Measurements from ENCODE around the gene TMEM181. TPM values are rescaled to one million over a fixed set of nuclear protein-coding genes. Genes with fewer than 3 reads are reported as not detected.

The TMEM181 gene
- total RNA-seq, 1 experiment from 2014 or later, result 18.7 TPM

GRCh38 chr6:158566207-158566818 lies 6.4 kb downstream of the TMEM181 start:
- TF ChIP-seq CTCF (conservative IDR thresholded peaks at IDR 0.05) (no peak), EZH2 (IDR thresholded peaks at IDR 0.05; ENCODE audit: low read depth) (no peak)
- intact Hi-C loops (cut with micrococcal nuclease; ENCODE audit: unreplicated experiment), result no loop called here
- H2AFZ ChIP-seq, result no peak overlapping the region
- H3K79me2 ChIP-seq (ENCODE audit: low read depth), result peaks cover 87% of the 10 kb centered on the region
- H4K20me1 ChIP-seq (ENCODE audit: insufficient read depth), result peaks cover 37% of the 10 kb centered on the region
- no TSS peak for BruUV-seq (replicated peaks)
- H3K4me3 ChIP-seq, result no peak overlapping the region
- H3F3A ChIP-seq (ENCODE audit: insufficient read depth, low read depth), result peaks cover 26% of the 10 kb centered on the region; the same call in 1 of the 2 replicates
- POLR2A ChIA-PET (ENCODE audit: unreplicated experiment), result interaction anchor here (0.8 kb wide), 1 partner anchor 199 kb away, joined by 10 read pairs; no protein-coding TSS in a partner anchor
- no peaks in the 10 kb centered on the region for H3K9me2 ChIP-seq (ENCODE audit: insufficient read depth)
- CTCF ChIA-PET, result no interaction called here
- H3K27ac ChIP-seq, result no peak overlapping the region
- DNase-seq, result no peak
- H3K9me3 ChIP-seq (ENCODE audit: insufficient read depth, low read depth), result no peaks in the 10 kb centered on the region
- H3K4me1 ChIP-seq (replicated peaks; ENCODE audit: insufficient read depth), result peaks cover 38% of the 10 kb centered on the region
- no peaks in the 10 kb centered on the region for H3K27me3 ChIP-seq (ENCODE audit: insufficient read depth, low read depth)
- no peak overlapping the region for H3K4me2 ChIP-seq
- H3K36me3 ChIP-seq (ENCODE audit: low read depth), result 0 out of 2 replicates have a peak, but pooled peaks cover 3% of the 10 kb centered on the region

GRCh38 chr6:158567152-158567551 lies 7.3 kb downstream of the TMEM181 start:
- no peak for DNase-seq
- peaks cover 32% of the 10 kb centered on the region for H3F3A ChIP-seq (ENCODE audit: insufficient read depth, low read depth)
- H3K9me2 ChIP-seq (ENCODE audit: insufficient read depth), result no peaks in the 10 kb centered on the region
- H2AFZ ChIP-seq, result no peak overlapping the region
- H3K9me3 ChIP-seq (ENCODE audit: insufficient read depth, low read depth), result no peaks in the 10 kb centered on the region
- no peak overlapping the region for H3K4me3 ChIP-seq
- 0 out of 2 replicates have a peak, but pooled peaks cover 3% of the 10 kb centered on the region for H3K36me3 ChIP-seq (ENCODE audit: low read depth)
- ChIA-PET POLR2A (ENCODE audit: unreplicated experiment) (interaction anchor here (0.8 kb wide), 1 partner anchor 198 kb away, joined by 10 read pairs; no protein-coding TSS in a partner anchor), CTCF (interaction anchor here (0.5 kb wide), 1 partner anchor 36 kb away, joined by 4 read pairs; no protein-coding TSS in a partner anchor)
- H3K79me2 ChIP-seq (ENCODE audit: low read depth), result peaks cover 85% of the 10 kb centered on the region
- BruUV-seq (replicated peaks), result no TSS peak
- intact Hi-C loops (cut with micrococcal nuclease; ENCODE audit: unreplicated experiment), result no loop called here
- peaks cover 33% of the 10 kb centered on the region for H4K20me1 ChIP-seq (ENCODE audit: insufficient read depth)
- no peak for TF ChIP-seq EZH2 (IDR thresholded peaks at IDR 0.05; ENCODE audit: low read depth)
- no peak overlapping the region for H3K27ac ChIP-seq
- peaks cover 38% of the 10 kb centered on the region for H3K4me1 ChIP-seq (replicated peaks; ENCODE audit: insufficient read depth)
- H3K27me3 ChIP-seq (ENCODE audit: insufficient read depth, low read depth), result no peaks in the 10 kb centered on the region
- H3K4me2 ChIP-seq, result no peak overlapping the region

GRCh38 chr6:158567871-158568401 lies 8.0 kb downstream of the TMEM181 start:
- no peak overlapping the region for H3K4me3 ChIP-seq
- DNase-seq, result no peak
- H3K36me3 ChIP-seq (ENCODE audit: low read depth), result 0 out of 2 replicates have a peak, but pooled peaks cover 3% of the 10 kb centered on the region
- peaks cover 85% of the 10 kb centered on the region for H3K79me2 ChIP-seq (ENCODE audit: low read depth)
- TF ChIP-seq CTCF (conservative IDR thresholded peaks at IDR 0.05), result no peak
- no peak for TF ChIP-seq EZH2 (IDR thresholded peaks at IDR 0.05; ENCODE audit: low read depth)
- intact Hi-C loops (cut with micrococcal nuclease; ENCODE audit: unreplicated experiment), result no loop called here
- CTCF ChIA-PET, result interaction anchor here (0.5 kb wide), 1 partner anchor 36 kb away, joined by 4 read pairs; no protein-coding TSS in a partner anchor
- H3K27ac ChIP-seq, result no peak overlapping the region
- peaks cover 38% of the 10 kb centered on the region for H3K4me1 ChIP-seq (replicated peaks; ENCODE audit: insufficient read depth)
- no peaks in the 10 kb centered on the region for H3K9me2 ChIP-seq (ENCODE audit: insufficient read depth)
- no peak overlapping the region for H2AFZ ChIP-seq
- H3K27me3 ChIP-seq (ENCODE audit: insufficient read depth, low read depth), result no peaks in the 10 kb centered on the region
- POLR2A ChIA-PET (ENCODE audit: unreplicated experiment), result no interaction called here
- no TSS peak for BruUV-seq (replicated peaks)
- H3K4me2 ChIP-seq, result no peak overlapping the region
- H3K9me3 ChIP-seq (ENCODE audit: insufficient read depth, low read depth), result no peaks in the 10 kb centered on the region
- H3F3A ChIP-seq (ENCODE audit: insufficient read depth, low read depth), result peaks cover 33% of the 10 kb centered on the region
- peaks cover 37% of the 10 kb centered on the region for H4K20me1 ChIP-seq (ENCODE audit: insufficient read depth)

Measured in PC-9 (cell line).